A204.1 (cell line): Measurements from ENCODE around the gene FAM168A.
"Not testable (repeated sequence)": the region's sequence is repeated elsewhere in the genome, so short reads cannot be mapped to it uniquely, and the experiment has no call there.

Source experiments
- FAIRE-seq: peaks from 2 replicates; lab custom pipeline; 2012; peaks lifted over from hg19 to GRCh38; lab: Jason Lieb, UNC

The FAM168A gene

DNA sequence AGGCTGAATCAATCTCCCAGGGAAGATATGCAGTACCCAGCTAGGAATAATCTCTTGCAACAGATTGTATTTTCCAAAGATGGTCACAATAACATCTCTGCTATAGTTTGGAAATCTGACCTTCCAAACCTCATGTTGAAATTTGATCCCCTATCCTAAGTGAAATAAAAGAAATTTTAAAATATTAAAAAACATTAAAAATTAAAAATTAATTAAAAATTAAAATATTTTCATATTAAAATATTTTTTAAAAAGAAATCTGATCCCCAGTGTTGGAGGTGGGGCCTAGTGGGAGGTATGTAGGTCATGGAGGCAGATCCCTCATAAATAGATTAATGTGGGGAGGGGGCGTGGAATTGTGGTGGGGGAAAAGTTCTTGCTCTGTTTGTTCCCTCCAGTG is 79.7 kb downstream of the FAM168A start:
- no peak for FAIRE-seq

DNA sequence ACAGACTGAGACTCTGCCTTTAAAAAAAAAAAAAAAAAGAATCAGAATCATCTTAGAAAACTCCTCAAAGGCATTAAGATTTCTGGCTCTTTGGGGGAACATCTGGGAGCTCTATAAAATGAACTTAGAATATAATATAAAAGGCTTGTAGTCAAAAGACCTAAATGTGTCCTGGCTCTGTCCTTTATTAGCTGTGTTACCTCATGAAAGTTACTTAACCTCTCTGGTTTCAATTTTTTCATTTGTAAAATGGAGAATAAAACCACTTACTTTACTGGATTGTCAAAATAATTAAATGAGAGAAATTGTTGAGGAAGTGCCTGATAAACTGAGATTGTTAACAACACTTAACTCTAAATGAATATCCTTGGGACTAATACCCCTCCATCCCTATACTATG is 81.8 kb downstream of the FAM168A start:
- no peak for FAIRE-seq

DNA sequence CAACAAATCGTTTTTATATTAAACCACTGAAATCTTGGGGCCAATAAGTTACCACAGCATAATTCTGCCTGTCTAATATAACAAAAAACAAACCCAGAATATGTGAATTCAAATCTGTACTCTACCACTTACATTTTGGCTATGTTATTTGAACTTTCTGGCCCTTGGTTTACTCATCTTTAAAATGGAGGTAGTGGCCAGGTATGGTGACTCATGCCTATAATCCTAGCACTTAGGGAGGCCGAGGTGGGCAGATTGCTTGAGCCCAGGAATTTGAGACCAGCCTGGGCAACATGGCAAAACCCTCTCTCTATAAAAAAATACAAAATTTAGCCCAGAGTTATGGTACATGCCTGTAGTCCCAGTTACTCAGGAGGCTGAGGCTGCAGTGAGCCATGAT is 84.2 kb downstream of the FAM168A start:
- FAIRE-seq: no peak

DNA sequence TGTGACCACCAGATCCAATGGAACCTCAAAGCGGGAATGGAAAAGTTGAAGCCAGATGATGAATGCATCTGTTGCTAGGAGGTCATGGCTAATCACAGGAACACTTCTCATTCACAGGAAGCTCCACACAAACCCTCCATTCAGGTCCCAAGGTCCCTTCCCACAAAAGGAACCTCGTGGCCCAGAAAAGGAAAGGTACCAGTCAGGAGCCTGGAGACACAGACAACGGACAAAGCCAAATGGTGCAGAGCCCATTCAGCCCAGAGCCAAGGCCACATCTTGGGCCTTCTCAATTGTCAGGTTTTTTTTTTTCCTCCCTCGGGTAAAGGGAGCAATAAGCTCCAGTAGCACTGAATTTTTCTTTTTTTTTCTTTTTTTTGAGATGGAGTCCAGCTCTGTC is 87.0 kb downstream of the FAM168A start:
- no peak for FAIRE-seq

DNA sequence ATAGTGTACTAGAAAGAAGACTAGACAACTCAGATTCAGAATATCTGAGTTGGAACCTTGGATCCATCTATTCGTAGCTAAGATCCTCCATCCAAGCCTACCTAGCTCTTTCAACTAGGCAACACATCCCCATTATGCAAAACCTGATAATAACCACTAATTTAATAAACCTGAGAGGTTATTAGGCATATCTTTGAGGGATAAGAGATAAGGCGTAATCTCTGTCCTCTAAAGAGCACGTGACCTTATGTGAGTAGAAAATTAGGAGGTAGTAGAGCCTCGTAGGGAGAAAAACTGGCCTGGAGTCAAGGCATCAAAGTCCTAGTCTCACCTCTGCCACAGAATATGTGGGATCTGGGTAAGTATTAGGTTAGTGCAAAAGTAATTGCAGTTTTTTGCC is 87.8 kb downstream of the FAM168A start:
- FAIRE-seq: no peak

DNA sequence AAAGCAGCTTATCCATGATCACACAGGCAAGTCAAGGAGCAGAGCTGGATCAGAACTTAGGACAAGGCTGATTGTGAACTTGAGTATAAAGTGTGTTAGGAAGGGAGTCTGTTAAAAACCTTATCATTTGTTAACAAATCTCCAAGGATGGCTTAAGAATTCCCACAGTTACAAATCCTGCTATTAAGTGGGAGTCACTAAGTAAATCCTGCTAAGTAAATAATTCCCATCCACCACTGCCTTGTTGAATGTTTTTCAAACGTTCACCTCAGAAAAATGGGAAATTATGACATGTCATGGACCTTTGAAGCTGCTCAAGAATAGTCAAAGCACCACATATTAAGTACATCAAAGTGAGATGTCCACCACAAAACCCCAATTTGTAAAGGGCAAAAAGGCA is 88.7 kb downstream of the FAM168A start:
- no peak for FAIRE-seq

DNA sequence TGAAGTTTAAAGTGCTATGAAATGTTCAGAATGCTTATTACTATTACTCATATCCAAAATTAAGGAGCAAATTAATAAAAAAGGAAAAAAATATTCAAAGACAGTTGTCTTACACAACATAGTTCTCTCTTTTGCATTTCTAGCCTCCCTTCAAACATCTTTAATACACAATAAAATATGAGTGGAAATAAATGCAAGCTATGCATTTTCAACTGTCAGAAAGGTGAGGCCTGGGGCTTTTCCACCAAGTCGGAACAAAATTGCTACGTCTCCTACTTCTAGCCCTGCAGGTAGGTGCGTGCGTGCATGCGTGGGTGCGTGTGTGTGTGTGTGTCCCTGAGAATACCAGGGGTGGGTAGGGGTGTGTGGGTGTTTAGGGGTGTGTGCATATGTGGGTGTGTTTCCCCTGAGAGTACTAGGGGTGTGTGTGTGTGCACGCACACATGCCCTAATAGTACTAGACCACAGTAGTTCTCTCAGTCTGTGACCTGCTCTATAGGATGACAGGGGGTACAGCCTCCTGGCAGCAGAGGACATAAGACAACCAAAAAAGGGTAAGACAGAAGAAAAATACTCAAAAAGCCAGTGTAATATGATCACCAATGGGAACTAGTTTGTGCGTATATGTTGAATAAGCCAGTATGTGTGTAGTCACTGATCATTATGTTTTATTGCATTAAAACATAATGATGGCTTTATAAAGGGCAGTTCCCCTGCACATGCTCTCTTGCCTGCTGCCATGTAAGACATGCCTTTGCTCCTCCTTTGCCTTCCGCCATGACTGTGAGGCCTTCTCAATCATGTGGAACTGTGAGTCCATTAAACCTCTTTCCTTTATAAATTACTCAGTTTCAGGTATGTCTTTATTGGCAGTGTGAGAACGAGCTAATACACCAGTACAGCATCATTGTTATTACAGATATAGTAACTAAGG is 89.4 kb downstream of the FAM168A start:
- no peak for FAIRE-seq

DNA sequence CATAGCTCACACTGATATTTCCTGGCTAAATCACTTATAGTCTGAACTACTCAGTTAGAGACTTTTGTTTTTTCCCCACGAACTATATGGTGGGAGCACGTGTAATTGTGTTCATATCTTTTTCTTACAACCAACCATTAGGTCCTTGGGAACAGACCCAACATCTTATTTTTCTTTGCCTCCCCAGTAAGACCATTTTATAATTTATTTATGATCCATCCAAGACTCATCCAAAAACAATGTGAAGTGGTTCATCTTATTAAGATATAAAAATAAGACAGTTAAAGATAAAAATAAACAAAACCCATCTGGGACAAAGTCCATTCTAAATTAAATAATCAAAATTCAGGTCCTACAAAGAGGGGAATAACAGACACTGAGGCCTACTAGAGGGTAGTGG is 90.8 kb downstream of the FAM168A start:
- FAIRE-seq: no peak

DNA sequence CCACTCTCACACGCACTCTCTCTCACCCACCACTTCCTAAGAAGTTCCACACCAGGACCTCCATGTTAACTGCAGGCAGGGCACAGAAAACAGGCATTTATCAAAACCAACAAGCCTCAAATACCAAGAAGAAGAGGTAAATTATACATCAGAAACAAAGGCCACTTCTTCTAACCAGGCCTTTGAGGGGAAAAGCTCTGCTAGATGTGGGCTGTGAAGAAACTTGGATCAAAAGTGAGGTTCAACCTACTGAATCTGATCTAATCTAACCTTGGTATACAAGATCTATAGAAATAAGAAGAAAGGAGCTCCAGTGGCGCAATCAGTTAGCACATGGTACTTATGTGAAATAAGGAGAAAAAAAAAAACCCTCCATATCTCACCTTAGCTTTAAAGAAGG is 91.9 kb downstream of the FAM168A start:
- FAIRE-seq: no peak

DNA sequence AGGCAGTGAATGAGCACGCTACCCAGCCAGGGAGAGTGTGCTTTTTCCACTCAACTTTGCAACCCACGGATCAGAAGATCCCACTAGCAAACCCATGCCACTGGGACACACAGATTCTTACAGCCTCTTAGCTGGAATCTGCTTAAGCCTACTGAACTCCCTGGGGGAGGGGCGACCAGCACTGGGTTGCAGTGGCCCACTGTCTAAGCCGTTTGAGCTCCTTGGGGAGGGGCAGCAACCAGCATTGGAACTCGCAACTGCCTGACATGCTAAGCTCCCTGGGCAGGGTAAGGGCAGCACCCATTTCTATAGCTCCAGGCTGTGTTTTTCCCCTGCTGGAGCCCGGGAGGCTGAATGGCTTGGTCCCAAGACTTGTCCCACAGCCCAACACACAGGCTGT is 99.6 kb downstream of the FAM168A start:
- no peak for FAIRE-seq

DNA sequence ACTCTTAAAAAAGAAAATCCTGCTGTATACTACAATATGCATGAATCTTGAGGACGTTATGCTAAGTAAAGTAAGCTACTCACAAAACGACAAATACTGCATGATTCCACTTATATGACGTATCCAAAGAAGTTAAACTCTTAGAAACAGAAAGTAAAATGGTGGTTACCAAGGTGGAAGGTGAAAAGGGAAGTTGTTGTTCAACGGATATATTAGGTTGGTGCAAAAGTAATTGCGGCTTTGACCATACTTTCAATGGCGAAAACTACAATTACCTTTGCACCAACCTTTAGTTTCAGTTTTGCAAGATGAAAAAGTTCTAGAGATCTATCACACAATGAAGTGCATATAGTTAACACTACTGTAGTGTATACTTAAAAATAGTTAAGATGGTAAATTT is 101.8 kb downstream of the FAM168A start:
- FAIRE-seq: no peak

DNA sequence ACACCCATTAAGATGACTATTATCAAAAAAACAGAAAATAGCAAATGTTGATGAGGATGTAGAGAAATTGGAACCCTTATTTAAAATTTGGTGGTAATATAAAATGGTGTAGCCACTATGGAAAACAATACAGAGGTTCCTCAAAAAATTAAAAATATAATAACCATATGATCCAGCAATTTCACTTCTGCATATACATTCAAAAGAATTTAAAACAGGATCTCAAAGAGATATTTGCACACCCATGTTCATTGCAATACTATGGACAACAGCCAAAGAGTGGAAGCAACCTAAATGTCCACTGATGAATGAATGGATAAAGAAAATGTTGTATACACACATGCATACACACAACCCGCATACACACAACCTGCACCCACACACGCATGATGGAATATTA is 102.2 kb downstream of the FAM168A start:
- FAIRE-seq: no peak

DNA sequence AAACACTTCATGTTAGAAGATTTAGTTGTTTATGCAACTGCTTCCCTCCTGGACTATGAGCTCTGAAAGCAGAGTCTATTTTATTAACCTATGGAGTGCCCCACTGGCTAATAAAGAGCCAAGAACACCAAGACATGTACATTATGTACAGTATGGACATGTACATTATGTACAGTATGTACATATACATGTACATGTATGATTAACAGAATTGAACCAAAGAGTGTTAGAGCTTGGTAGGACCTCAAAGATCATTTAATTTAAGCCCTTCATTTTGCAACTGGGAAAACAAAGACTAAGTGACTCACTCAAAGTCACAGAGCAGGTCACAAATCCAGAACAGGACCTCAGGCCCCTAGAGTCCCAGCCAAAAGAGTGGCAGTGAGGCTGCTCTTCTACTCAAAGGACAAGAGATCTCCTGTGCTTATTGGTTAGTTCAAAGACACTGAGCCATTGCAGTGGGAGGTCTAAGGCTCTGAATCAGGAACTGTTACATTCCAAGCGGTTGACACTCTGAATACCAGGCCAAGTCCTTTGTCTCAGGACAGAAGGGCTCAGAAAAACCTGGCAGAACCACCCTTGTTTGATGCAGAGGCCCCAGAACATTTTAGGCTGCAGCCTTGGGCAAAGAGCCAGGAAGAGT is 103.8 kb downstream of the FAM168A start:
- no peak for FAIRE-seq

DNA sequence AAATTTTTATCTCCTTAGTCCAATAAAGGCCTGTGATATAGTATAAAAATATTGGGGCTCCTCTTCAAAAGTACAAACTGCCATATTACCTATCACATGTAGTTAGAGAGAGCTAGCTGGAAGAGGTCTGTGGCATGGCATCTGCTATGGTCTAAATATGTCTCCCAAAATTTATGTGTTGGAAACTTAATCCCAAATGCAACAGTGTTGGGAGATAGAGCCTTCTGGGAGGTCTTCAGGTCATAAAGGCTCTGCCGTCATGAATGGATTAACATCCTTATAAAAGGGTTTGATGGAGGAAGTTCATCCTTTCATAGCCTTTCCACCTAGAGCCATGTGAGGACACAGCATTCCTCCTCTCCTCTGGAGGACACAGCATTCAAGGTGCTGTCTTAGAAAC is 116.3 kb downstream of the FAM168A start:
- no peak for FAIRE-seq

DNA sequence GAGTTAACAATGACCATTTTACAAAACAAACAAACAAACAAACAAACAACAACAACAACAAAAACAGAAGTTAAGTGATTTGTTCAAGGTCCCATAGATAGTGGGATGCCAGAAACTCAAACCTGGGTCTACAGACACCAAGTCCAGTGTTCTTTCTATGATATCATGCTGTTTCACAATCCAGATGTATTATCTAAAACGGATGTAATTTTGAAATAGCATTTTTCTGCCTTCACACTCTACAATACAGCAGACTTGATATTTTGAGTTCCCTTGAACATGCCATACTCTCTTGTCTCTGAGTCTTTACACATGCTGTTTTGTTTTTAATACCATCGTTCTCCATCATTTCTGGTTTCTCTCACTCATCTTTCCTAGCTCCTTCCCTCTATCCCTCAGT is 117.2 kb downstream of the FAM168A start:
- FAIRE-seq: no peak

DNA sequence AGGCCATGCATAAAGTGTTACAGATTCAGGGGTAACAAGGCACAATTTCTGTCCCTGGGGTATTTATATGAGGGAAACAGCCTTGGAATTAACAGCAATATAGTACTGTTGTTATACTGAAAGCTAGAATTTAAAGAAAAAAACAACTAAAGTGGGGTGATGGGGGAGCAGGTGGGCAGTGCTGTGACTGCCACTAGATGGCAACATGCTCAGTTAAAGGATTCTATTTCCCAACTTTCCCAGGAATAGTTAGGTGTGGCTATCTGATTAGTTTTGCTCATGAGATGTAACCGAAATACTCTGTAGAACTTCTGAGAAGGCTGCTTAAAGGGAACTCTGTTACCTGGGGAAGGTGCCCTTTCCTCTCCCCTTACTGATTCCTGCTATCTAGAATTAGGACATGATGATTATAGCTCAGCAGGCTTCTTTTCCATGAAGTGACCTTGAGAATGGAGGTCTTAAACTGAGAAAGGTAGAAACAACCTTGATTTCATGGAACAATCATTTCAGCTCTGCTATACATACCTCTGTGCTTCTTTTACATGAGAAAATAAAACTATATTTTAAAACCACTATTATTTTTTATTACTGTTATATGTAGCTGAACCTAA is 119.1 kb downstream of the FAM168A start:
- no peak for FAIRE-seq

DNA sequence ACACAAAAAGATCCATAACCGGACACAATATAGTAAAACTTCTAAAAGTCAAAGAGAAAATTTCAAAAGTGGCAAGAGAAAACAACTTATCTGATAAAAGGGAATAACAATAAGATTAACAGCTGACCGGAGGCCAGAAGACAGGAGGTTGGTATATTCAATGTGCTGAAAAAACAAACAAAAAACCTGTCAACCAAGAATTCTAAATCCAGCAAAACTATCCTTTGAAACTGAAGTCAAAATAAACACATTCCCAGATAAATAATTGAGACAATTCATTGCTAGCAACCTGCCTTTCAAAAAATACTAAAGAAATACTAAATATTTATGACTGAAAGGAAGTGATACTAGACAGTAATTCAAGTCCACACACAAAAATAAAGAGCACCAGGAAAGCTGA is 120.4 kb downstream of the FAM168A start:
- FAIRE-seq: no peak

DNA sequence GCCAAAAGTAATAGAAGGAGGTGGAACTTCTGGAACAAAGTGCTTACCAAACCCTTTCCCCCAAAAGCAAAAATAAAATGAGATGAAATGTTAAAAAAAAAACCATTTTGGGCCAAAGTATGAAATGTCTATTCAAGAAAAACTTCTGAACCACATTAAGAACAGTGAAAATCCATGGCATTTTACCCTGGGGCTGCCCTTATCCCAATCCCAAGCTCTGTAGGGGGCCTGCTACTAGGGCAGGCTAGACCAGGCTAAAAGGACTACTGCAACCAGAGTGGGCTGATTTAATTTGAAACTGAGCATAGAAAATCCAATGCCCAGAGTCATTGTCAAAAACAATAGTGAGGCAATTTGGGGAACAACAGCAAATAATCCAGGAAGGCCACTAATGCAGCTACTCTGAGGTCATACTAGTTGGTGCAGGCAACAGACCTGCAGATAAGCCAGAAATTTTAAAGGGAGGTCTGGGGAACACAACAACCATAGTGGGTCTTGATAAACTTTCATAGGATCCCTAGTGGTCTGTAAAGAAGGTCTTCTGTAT is 122.3 kb downstream of the FAM168A start:
- no peak for FAIRE-seq

DNA sequence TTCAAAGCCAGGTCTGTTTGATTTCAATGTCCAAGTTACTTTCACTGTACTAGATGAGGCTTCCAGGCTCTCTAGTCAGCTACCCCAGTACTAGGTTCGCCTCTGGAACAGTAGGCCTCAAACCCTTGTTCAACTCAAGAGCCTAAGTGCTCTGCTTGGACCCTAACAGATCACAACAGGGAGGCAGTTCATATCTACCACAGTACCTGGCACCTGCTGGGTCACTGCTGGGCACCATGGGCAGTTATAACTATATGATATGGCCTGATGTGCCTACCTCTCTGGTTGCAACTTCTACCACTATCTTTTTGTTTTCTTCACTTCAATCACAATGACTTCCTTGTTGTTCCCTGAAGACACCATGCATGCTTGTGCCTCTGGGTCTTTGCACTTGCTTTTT is 124.7 kb downstream of the FAM168A start:
- FAIRE-seq: no peak

DNA sequence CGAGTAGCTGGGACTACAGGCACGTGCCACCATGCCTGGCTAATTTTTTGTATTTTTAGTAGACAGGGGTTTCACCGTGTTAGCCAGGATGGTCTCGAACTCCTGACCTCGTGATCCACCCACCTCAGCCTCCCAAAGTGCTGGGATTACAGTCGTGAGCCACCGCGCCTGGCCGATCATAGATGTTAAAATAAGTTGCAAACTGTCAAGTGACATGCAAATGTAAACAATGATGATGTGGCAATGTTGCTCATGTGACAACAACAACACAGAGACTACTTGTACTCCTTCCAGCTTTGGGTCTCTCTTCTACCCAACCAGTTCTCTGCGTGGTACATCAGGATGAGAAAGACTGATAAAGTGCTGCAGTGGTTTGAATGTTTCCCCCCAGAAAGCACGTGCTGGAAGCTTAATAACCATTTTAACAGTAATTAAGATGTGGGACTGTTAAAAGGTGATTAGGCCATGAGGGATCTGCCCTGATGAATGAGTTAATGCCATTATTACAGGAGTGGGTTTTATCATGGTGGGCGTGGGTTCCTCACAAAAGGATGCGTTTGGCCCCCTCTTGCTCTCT is 127.8 kb downstream of the FAM168A start:
- FAIRE-seq: not testable (repeated sequence)

DNA sequence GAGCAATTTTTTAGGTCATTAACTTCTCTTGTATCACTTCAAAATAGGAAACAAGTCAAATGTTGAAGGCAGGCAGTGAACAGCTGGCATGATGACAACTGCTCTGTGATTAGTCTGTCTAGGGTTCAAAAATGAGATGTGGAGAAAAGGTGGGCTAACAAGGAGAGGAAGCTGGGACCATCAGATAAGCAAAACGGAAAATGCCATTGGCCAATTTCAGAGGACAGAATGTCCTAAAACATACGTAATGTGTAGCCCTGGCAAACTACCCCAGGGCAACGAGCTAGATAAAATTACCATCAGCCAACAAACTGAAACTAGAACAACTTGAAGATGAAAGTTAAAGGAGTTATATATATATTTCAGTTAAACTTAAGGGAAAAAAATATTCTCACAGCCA is 128.5 kb downstream of the FAM168A start:
- no peak for FAIRE-seq

DNA sequence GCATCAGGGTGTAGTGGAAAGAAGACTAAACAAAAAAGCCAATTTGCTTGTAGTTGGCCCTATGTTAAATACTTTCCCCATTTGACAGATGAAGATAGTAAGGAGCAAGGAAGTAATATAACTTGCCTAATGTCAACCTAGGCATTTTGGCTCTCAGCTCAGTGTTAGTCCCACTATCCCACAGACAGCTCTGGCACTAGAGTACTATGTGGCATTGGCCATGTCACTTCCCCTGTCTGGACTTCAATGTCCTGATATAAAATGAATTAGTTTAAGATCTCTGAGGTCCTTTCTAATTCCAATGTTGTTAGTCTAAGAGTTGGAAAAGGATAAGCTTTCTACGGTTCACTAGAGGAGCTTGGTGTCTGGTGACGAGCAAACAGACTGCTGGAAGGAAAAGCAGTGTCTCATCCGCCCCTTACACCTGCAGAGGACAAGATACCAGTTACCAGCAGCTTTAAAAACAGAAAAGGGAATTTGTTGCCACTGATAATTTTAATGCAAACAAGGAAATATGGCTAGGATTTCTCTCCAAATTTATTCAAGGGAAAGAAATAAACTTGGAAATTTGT is 129.2 kb downstream of the FAM168A start:
- FAIRE-seq: no peak
